ENCODE measurements around the gene CHADL. TPM values are rescaled to one million over a fixed set of nuclear protein-coding genes. Genes with fewer than 3 reads are reported as not detected.

CHADL gene
- total and polyA plus RNA-seq, 2 experiments from 2014 or later, result 1.6 TPM; not detected in 1

GRCh38 chr22:41252365-41252764, 11.6 kb upstream of the CHADL start:
- no peak for DNase-seq (ENCODE audit: low spot score)
- no peaks in the 10 kb centered on the region for H3K9me2 ChIP-seq (ENCODE audit: insufficient read depth)
- peaks cover 49% of the 10 kb centered on the region for H3K36me3 ChIP-seq (ENCODE audit: insufficient read depth)
- H3K4me2 ChIP-seq, result no peak overlapping the region
- Mint-ChIP-seq H3K27me3 (ENCODE audit: insufficient read depth, low read depth, poor library complexity) (peaks cover 5% of the 10 kb centered on the region), H3K36me3 (ENCODE audit: low read depth) (peaks cover 86% of the 10 kb centered on the region), H3K27ac (no peak overlapping the region), H3K9me3 (no peaks in the 10 kb centered on the region), H3K4me1 (peaks cover 8% of the 10 kb centered on the region), H3K4me3 (no peak overlapping the region)
- no peak for ATAC-seq
- no peaks in the 10 kb centered on the region for H3K27me3 ChIP-seq (ENCODE audit: insufficient read depth)
- peaks cover 20% of the 10 kb centered on the region; the same call in 1 of the 2 replicates for H3F3A ChIP-seq (replicated peaks; ENCODE audit: low read depth)
- TF ChIP-seq NANOG (IDR thresholded peaks at IDR 0.05; ENCODE audit: borderline replicate concordance) (no peak), JUNB (IDR thresholded peaks at IDR 0.05; ENCODE audit: unreplicated experiment) (no peak), ZNF114 (CRISPR knock-in tag; IDR thresholded peaks at IDR 0.05) (no peak), CTCF (conservative IDR thresholded peaks at IDR 0.05; ENCODE audit: low read depth in 2 of 2) (no peak), EZH2 (IDR thresholded peaks at IDR 0.05; ENCODE audit: low read depth, unreplicated experiment) (no peak), ZNF462 (CRISPR knock-in tag; IDR thresholded peaks at IDR 0.05) (no peak), EZH2phosphoT487 (IDR thresholded peaks at IDR 0.05; ENCODE audit: unreplicated experiment) (no peak), ZNF331 (CRISPR knock-in tag; IDR thresholded peaks at IDR 0.05; ENCODE audit: low read depth) (no peak)
- peaks cover 10% of the 10 kb centered on the region for H4K20me1 ChIP-seq (replicated peaks; ENCODE audit: insufficient read depth)
- no peak overlapping the region for H2AFZ ChIP-seq
- no peaks in the 10 kb centered on the region for H3K4me1 ChIP-seq (ENCODE audit: insufficient read depth)
- no peaks in the 10 kb centered on the region for H3K79me2 ChIP-seq (replicated peaks; ENCODE audit: insufficient read depth)
- no peak overlapping the region for H3K27ac ChIP-seq (ENCODE audit: low read depth)
- no peak overlapping the region for H3K4me3 ChIP-seq
